Stimulated activated CD4-positive, alpha-beta T cell treated with anti-CD3 and anti-CD28 coated beads, TNF-alpha, amount 100 ng/mL, for 48 hours (primary cell): Measurements from ENCODE around the gene CDS2.
A peak's percentile ranks its signal among the peaks of the same experiment; 100 is the strongest.

Experiments used
- DNase-seq, 3 donors: peaks; one replicate each; pipeline ENCODE4 v3.0.0-alpha.2; 2020; ENCODE audit warnings: low read depth in 3 of 3

The CDS2 gene

GRCh38 chr20:5212907-5213487 is 86.2 kb downstream of the CDS2 start:
- no peak for DNase-seq

GRCh38 chr20:5214826-5215225 is 88.0 kb downstream of the CDS2 start:
- DNase-seq = no peak

GRCh38 chr20:5215672-5216304 is 89.0 kb downstream of the CDS2 start:
- no peak for DNase-seq

- no peak for DNase-seq
Observed at GRCh38 chr20:5216663-5217062, 89.9 kb downstream of the CDS2 start.

- DNase-seq = no peak
Observed at GRCh38 chr20:5217616-5218015, 90.8 kb downstream of the CDS2 start.

GRCh38 chr20:5220321-5221060 is 93.7 kb downstream of the CDS2 start:
- no peak for DNase-seq

GRCh38 chr20:5221061-5221430 is 94.2 kb downstream of the CDS2 start:
- no peak for DNase-seq

GRCh38 chr20:5222919-5223634 is 96.3 kb downstream of the CDS2 start:
- peak; percentile 36 to 52 (median 51) for DNase-seq

- no peak for DNase-seq
Observed at GRCh38 chr20:5230544-5230943, 103.7 kb downstream of the CDS2 start.

GRCh38 chr20:5234158-5234557 is 107.3 kb downstream of the CDS2 start:
- no peak for DNase-seq

- DNase-seq = no peak
Observed at GRCh38 chr20:5234978-5235377, 108.2 kb downstream of the CDS2 start.
